OCI-LY3 (cell line): Measurements from ENCODE around the gene CACNA1E.

Experiments
- CTCF ChIP-seq: fragments of 200-600, 300-600 bp; sonication (generic); IDR thresholded peaks from 2 replicates; pipeline ENCODE4 v1.5.1; 2014; ENCODE audit warnings: antibody characterized with exemption, low read length, low read depth
- EZH2phosphoT487 ChIP-seq: fragments of 200-600 bp; shearing (Covaris generic); IDR thresholded peaks from 2 replicates; pipeline ENCODE4 v1.6.1; 2018; ENCODE audit warnings: antibody characterized with exemption, mixed run types, low read depth

DNA sequence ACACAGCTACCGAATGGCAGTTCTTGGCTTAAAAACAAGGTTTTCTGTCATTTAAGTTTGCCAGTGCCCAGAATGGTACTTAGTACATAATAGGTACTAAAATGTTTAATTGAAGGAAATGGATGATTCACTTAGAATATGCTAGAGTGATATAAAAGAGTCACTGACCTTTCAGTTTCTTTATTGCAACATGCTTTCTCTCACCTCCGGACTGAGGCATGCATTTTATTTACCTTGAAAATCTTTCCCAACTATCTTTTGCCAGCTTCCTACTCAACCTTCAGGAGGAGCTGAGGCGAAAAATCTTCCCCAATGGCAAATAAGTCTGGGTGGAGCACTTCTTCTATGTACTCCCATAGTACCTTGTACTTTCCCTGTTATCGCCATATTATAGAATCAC, 333.3 kb downstream of the CACNA1E start:
- TF ChIP-seq CTCF: no peak
- TF ChIP-seq EZH2phosphoT487: no peak
